HFFc6 (cell line): ENCODE results near the gene DLG5. TPM values are rescaled to one million over a fixed set of nuclear protein-coding genes. Genes with fewer than 3 reads are reported as not detected.

Experiments
- DNase-seq: peaks from one replicate; pipeline ENCODE4 v3.0.0-alpha.2; 2018
- H3K27ac Mint-ChIP-seq: 2 replicates; pipeline ENCODE4 v1.8.0; 2020; ENCODE audit warnings: mild to moderate bottlenecking, mixed read lengths
- H3K27me3 Mint-ChIP-seq: 2 replicates; pipeline ENCODE4 v1.8.0; 2021; ENCODE audit warnings: mild to moderate bottlenecking, moderate library complexity, mixed read lengths; ENCODE audit not compliant: insufficient read depth
- H3K36me3 Mint-ChIP-seq: 2 replicates; pipeline ENCODE4 v1.8.0; 2021; ENCODE audit warnings: low read depth, mixed read lengths
- H3K4me1 Mint-ChIP-seq: 2 replicates; pipeline ENCODE4 v1.8.0; 2020; ENCODE audit warnings: low read depth, mixed read lengths
- H3K4me3 Mint-ChIP-seq: 2 replicates; pipeline ENCODE4 v1.8.0; 2020; ENCODE audit warnings: mild to moderate bottlenecking, moderate library complexity, mixed read lengths
- H3K9me3 Mint-ChIP-seq: 2 replicates; pipeline ENCODE4 v1.8.0; 2020; ENCODE audit warnings: mild to moderate bottlenecking, mixed read lengths
- total RNA-seq, 6 experiments: library from RNA; stranded (reverse); fragmentation: NEBNext Ultra II Directional; extraction: Animal tissue kit (Norgen Biotek cat#: 25700); gene quantifications; 2 replicates in 1 of 6; 3 replicates in 5 of 6; pipeline ENCODE4 v1.2.3, GENCODE V29; 2021
- TF ChIP-seq, protein P1 (sequence below): fragments of 200-600 bp; sonication (generic); IDR thresholded peaks from 2 replicates; pipeline ENCODE4 v1.5.0; 2021; ENCODE audit warnings: antibody characterized with exemption, mild to moderate bottlenecking

DLG5 gene
- total RNA-seq, 6 experiments from 2014 or later, result 48.2 to 52.9 (median 49.7) TPM

DNA sequence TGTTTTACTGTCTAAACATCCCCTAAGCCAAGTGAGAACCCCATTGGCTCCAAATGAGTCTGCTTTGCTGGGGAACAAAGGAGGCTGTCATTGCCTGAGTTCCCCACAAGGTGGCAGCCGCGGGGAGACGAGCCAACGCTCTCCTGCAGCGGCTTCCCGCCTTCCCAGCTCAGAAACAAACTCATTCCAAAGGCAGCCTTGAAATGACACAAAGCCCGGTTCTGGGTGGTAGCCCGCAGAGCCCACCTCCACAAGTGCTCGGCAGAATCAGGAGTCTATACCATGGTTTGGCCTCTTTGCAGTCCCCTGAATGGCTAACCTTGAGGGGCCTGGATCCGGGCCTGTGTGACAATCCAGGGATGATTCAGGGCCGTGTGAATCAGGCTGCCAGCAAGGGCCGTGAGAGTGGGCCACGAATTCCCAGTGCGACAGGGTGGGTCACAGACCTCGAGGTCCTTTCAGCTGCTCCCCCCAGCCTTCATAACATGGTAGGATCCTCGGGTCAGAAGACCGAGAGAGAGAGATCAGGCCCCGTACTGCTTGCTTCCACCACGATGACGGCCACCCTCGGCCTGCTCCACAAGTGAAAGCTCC, 79.7 kb downstream of the DLG5 start:
- no peaks in the 10 kb centered on the region for H3K9me3 Mint-ChIP-seq
- no peak overlapping the region for H3K4me3 Mint-ChIP-seq
- peak; percentile 60 for DNase-seq
- peaks cover 40% of the 10 kb centered on the region for H3K4me1 Mint-ChIP-seq
- peak overlapping the region; percentile 93 for H3K27ac Mint-ChIP-seq
- H3K27me3 Mint-ChIP-seq, result no peaks in the 10 kb centered on the region
- peaks cover 15% of the 10 kb centered on the region; the same call in 1 of the 2 replicates for H3K36me3 Mint-ChIP-seq
- TF ChIP-seq, protein P1, sequence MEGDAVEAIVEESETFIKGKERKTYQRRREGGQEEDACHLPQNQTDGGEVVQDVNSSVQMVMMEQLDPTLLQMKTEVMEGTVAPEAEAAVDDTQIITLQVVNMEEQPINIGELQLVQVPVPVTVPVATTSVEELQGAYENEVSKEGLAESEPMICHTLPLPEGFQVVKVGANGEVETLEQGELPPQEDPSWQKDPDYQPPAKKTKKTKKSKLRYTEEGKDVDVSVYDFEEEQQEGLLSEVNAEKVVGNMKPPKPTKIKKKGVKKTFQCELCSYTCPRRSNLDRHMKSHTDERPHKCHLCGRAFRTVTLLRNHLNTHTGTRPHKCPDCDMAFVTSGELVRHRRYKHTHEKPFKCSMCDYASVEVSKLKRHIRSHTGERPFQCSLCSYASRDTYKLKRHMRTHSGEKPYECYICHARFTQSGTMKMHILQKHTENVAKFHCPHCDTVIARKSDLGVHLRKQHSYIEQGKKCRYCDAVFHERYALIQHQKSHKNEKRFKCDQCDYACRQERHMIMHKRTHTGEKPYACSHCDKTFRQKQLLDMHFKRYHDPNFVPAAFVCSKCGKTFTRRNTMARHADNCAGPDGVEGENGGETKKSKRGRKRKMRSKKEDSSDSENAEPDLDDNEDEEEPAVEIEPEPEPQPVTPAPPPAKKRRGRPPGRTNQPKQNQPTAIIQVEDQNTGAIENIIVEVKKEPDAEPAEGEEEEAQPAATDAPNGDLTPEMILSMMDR, result peak; percentile 97

DNA sequence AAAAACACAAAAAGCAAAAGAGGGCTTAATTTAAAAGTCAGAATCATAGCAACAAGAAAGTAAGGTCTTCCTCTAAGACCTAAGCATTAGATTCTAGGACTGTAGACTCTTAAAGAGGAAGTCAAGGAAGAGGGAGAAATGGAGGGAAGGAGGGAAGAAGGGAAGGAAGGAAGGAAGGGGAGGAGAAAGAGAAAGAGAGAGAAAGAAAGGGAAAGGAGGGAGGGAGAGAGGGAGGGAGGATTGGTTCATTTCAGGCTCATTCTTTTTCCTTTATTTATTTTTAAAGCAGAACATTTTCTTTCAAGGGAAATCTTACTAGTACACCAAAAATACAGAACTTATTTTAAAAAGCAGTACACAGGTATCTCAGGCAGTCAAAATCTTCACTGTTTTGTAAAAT, 81.1 kb downstream of the DLG5 start:
- no peaks in the 10 kb centered on the region for H3K9me3 Mint-ChIP-seq
- TF ChIP-seq, protein P1, result no peak
- peak overlapping the region; percentile 79 for H3K4me3 Mint-ChIP-seq
- DNase-seq, result no peak
- peaks cover 40% of the 10 kb centered on the region for H3K4me1 Mint-ChIP-seq
- no peaks in the 10 kb centered on the region; the same call in 1 of the 2 replicates for H3K27me3 Mint-ChIP-seq
- peaks cover 13% of the 10 kb centered on the region; the same call in 1 of the 2 replicates for H3K36me3 Mint-ChIP-seq
- H3K27ac Mint-ChIP-seq, result peak overlapping the region; percentile 93

DNA sequence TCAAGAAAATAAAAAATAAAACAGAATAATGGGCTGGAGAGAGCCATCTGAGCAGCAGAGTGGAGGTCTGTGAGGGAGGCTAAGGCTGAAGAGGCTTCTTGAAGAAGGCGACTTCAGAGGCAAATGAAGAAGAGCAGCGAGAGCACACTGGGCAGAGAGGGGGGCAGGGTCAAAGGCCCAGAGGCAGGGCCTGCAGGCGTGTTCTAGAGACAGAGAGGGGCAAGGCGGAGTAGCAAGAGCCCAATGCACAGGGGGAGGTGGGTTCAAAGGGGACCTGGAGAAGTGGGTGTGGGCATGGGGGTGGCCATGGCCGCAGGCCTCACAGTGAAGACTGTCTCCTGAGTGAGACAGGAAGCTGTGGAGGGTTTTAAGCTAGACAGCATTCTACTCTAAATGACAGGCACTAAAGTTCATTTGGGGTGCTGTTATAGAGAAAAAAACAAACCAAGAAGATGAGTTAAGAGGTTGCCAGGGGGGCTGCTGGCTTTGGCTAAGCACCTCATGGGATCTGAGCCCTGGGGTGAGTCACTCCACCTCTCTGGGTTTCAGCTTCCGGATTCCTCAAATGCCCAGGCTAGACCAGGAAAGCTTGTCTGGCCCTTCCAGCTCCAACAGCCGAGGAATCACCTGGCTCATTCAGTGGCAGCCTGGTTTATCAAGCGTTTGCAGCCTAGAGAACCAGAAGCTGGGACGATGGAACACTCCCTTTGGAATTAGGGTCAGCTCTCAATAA, 81.7 kb downstream of the DLG5 start:
- peak overlapping the region; percentile 93 for H3K27ac Mint-ChIP-seq
- peak; percentile 84 for DNase-seq
- no peaks in the 10 kb centered on the region for H3K9me3 Mint-ChIP-seq
- H3K4me1 Mint-ChIP-seq, result peaks cover 40% of the 10 kb centered on the region
- TF ChIP-seq, protein P1, result no peak
- H3K36me3 Mint-ChIP-seq, result peaks cover 13% of the 10 kb centered on the region; the same call in 1 of the 2 replicates
- H3K4me3 Mint-ChIP-seq, result peak overlapping the region; percentile 79
- no peaks in the 10 kb centered on the region; the same call in 1 of the 2 replicates for H3K27me3 Mint-ChIP-seq

DNA sequence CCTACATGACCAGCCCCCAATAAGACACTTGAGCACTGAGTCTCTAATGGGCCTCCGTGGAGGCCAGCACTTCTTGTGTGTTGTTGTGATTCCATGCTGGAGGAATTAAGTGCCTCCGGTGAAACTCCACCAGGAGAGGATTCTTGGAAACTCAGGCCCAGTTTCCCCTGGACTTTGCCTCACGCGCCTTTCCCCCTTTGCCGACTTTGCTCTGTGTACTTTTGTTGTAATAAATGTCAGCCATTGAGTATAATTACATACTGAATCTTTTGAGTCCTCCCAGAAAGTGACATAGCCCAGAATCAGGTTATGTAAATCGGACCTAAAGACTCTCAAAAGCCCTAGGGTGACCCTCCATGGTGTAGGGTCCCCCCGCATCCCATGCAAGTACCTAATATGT, 82.4 kb downstream of the DLG5 start:
- no peaks in the 10 kb centered on the region for H3K9me3 Mint-ChIP-seq
- H3K27ac Mint-ChIP-seq, result peak overlapping the region; percentile 93
- H3K4me1 Mint-ChIP-seq, result peaks cover 40% of the 10 kb centered on the region
- H3K36me3 Mint-ChIP-seq, result peaks cover 13% of the 10 kb centered on the region; the same call in 1 of the 2 replicates
- DNase-seq, result no peak
- H3K4me3 Mint-ChIP-seq, result peak overlapping the region; percentile 79; the same call in 1 of the 2 replicates
- TF ChIP-seq, protein P1, result no peak
- no peaks in the 10 kb centered on the region; the same call in 1 of the 2 replicates for H3K27me3 Mint-ChIP-seq

DNA sequence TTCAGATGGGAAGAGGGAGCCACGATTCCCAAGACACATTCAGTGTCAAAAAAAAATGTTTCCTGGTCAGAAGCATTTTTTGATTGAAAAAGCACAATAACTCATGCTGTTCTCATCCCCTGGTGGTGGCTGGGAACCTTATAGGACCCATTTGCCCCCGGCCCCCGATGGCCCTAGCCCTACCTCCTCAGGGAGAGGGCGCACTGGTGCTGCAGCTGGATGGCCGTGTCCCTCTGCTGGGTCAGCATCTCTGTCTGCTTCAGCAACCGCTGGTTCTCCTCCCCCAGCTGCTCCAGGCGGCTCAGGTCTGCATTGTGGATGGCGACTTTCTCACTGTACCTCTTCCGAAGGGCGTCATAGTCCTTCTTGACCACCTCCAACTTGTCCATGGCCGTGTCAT, 83.3 kb downstream of the DLG5 start:
- Mint-ChIP-seq H3K9me3 (no peaks in the 10 kb centered on the region), H3K27ac (no peak overlapping the region; the same call in 1 of the 2 replicates), H3K4me3 (no peak overlapping the region), H3K27me3 (no peaks in the 10 kb centered on the region; the same call in 1 of the 2 replicates), H3K36me3 (peaks cover 13% of the 10 kb centered on the region; the same call in 1 of the 2 replicates), H3K4me1 (peaks cover 40% of the 10 kb centered on the region)
- TF ChIP-seq, protein P1, result no peak
- no peak for DNase-seq
